Aorta (tissue), 5 donors: ENCODE results near the gene TMEM53. TPM values are rescaled to one million over a fixed set of nuclear protein-coding genes. Genes with fewer than 3 reads are reported as not detected.
A peak's percentile ranks its signal among the peaks of the same experiment; 100 is the strongest.

Source experiments
- ATAC-seq: fragments of 200-7000 bp; cut with Tn5 transposase; one replicate; pipeline ENCODE4 v1.9.1; 2022; ENCODE audit warnings: moderate library complexity; ENCODE audit not compliant: low FRiP score
- DNase-seq, 2 donors: peaks; one replicate each; pipeline ENCODE4 v3.0.0-alpha.2; 2020
- H3K27ac ChIP-seq, 2 donors: one replicate each; pipeline ENCODE4 v1.5.1; 2013; ENCODE audit warnings: low read length in 2 of 2, mild to moderate bottlenecking in 2 of 2, moderate library complexity in 2 of 2, control low read depth in 1 of 2, inconsistent platforms in 1 of 2, low read depth in 1 of 2
- H3K27me3 ChIP-seq, 2 donors: one replicate each; pipeline ENCODE4 v1.6.1; 2013; ENCODE audit warnings: control low read depth in 1 of 2, low read length in 1 of 2, mild to moderate bottlenecking in 1 of 2, moderate library complexity in 1 of 2; ENCODE audit not compliant: insufficient read depth in 2 of 2, control insufficient read depth in 1 of 2
- H3K36me3 ChIP-seq, 2 donors: one replicate each; pipeline ENCODE4 v1.6.1; 2013; ENCODE audit warnings: control low read depth in 1 of 2, low read length in 1 of 2, mild to moderate bottlenecking in 1 of 2; ENCODE audit not compliant: insufficient read depth in 2 of 2, control insufficient read depth in 1 of 2
- H3K4me1 ChIP-seq, 2 donors: one replicate each; pipeline ENCODE4 v1.6.1; 2013; ENCODE audit warnings: low read length in 2 of 2, control low read depth in 1 of 2, mild to moderate bottlenecking in 1 of 2, moderate library complexity in 1 of 2; ENCODE audit not compliant: insufficient read depth in 2 of 2, control insufficient read depth in 1 of 2
- H3K4me3 ChIP-seq, 2 donors: one replicate each; pipeline ENCODE4 v1.5.1; 2013; ENCODE audit warnings: low read length in 2 of 2, control low read depth in 1 of 2, mild to moderate bottlenecking in 1 of 2
- H3K9me3 ChIP-seq: one replicate; pipeline ENCODE4 v1.6.1; 2013; ENCODE audit warnings: mild to moderate bottlenecking, low read length; ENCODE audit not compliant: control insufficient read depth
- WGBS, 2 donors: extraction: QIAGEN DNeasy Blood & Tissue Kit; methylation state at CpG; one replicate each; pipeline ENCODE4 v1.1.7; 2013; 5-methylcytosine and 5-hydroxymethylcytosine counted together
- intact Hi-C, 2 donors: fragments of 100-400 bp; cut with DNase I; formaldehyde crosslinking; loops; one replicate each; pipeline versions ENCODE4 v1.14.2 to v1.15.0; 2022
- polyA plus RNA-seq, 2 donors: library from polyadenylated mRNA; stranded (reverse); fragments of 200-250 nt; gene quantifications; one replicate each; pipeline ENCODE4 v1.2.3, GENCODE V29; 2013
- total RNA-seq, 2 donors: library from RNA; stranded (reverse); fragmentation: NEBNext Ultra II Directional; extraction: Animal tissue kit (Norgen Biotek cat#: 25700); gene quantifications; one replicate each; pipeline ENCODE4 v1.2.1, GENCODE V29; 2021
- donor health status: healthy with polysubstance abuse.
- donor health status: Bipolar disorder and iron deficiency.
- donor health status: DM: no; HTN: no; CAD: no.
- donor health status: DM: no; HTN: no; CAD: no.
- donor health status: DM: yes; HTN: yes; CAD: no.

TMEM53 gene
- total and polyA plus RNA-seq, 4 donors, result 5.4 to 9.9 (median 7.5) TPM

GRCh38 chr1:44659566-44659965 is 14.7 kb downstream of the TMEM53 start:
- Histone ChIP-seq H3K27me3 (no peaks in the 10 kb centered on the region), H3K36me3 (no peaks in the 10 kb centered on the region), H3K9me3 (no peaks in the 10 kb centered on the region), H3K4me1 (no peaks in the 10 kb centered on the region), H3K27ac (no peak overlapping the region), H3K4me3 (no peak overlapping the region)
- ATAC-seq (no peak), DNase-seq (no peak)
- 95 to 96% methylated on average over 4 of the region's 4 CpGs for WGBS, 2 donors
- intact Hi-C loops, result loop anchor here (10.0 kb wide), 2 partner anchors 285 to 435 kb away; no protein-coding TSS in a partner anchor

- Histone ChIP-seq H3K36me3 (peaks cover 0 to 2% of the 10 kb centered on the region in 2 donors), H3K4me1 (no peaks in the 10 kb centered on the region), H3K27ac (no peak overlapping the region), H3K27me3 (no peaks in the 10 kb centered on the region), H3K4me3 (no peak overlapping the region), H3K9me3 (no peaks in the 10 kb centered on the region)
- ATAC-seq (no peak), DNase-seq (peak in 1 of 2 donors; percentile 11)
- WGBS, 2 donors, result 68 to 72% methylated on average over 5 of the region's 5 CpGs
- intact Hi-C loops, result loop anchor here (10.0 kb wide), 2 partner anchors 281 to 431 kb away; no protein-coding TSS in a partner anchor
These were observed 18.7 kb downstream of the TMEM53 start for GRCh38 chr1:44655609-44656008.

DNA sequence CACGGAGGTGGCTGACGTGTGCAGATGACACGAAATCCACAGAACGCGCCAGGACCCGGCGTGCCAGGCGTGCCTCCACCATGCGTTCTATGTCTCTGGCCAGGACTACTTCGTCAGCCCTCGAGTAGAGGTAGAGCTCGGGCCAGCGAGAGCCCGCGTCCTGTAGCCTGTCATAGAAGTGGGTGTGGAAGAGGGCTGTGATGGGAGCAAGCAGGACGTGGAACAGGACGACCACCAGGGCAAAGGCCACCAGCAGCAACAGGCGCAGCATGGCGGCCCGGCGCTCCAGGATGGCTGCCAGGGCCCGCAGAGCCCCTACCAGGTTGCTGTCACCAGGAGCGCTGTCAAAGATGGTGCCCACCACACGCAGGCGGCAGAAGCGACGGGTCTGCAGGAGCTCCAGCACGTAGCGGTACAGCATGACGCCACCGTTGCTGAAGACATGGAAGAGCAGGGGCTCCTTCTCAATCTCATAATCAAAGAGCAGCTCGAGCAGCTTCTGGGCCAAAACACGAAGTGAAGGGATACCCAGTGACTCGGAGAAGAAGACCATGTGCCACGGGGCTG is 19.6 kb downstream of the TMEM53 start:
- DNase-seq (no peak), ATAC-seq (no peak)
- Histone ChIP-seq H3K4me3 (no peak overlapping the region), H3K36me3 (peaks cover 0 to 4% of the 10 kb centered on the region in 2 donors), H3K9me3 (no peaks in the 10 kb centered on the region), H3K4me1 (no peaks in the 10 kb centered on the region), H3K27ac (no peak overlapping the region), H3K27me3 (no peaks in the 10 kb centered on the region)
- WGBS, 2 donors, result 93 to 94% methylated on average over 35 of the region's 35 CpGs
- intact Hi-C loops, result loop anchor here (10.0 kb wide), 2 partner anchors 280 to 430 kb away; no protein-coding TSS in a partner anchor

GRCh38 chr1:44653107-44653964 is 20.9 kb downstream of the TMEM53 start:
- intact Hi-C loops, result loop anchor here (1.0 to 10.0 kb wide), 3 partner anchors 44 to 429 kb away; no protein-coding TSS in a partner anchor
- Histone ChIP-seq H3K9me3 (no peaks in the 10 kb centered on the region), H3K27ac (no peak overlapping the region), H3K27me3 (no peaks in the 10 kb centered on the region), H3K4me3 (no peak overlapping the region), H3K4me1 (no peaks in the 10 kb centered on the region), H3K36me3 (peaks cover 0 to 5% of the 10 kb centered on the region in 2 donors)
- WGBS, 2 donors, result 57 to 60% methylated on average over 11 of the region's 11 CpGs
- no peak for ATAC-seq
- DNase-seq, result peak in 1 of 2 donors; percentile 61

DNA sequence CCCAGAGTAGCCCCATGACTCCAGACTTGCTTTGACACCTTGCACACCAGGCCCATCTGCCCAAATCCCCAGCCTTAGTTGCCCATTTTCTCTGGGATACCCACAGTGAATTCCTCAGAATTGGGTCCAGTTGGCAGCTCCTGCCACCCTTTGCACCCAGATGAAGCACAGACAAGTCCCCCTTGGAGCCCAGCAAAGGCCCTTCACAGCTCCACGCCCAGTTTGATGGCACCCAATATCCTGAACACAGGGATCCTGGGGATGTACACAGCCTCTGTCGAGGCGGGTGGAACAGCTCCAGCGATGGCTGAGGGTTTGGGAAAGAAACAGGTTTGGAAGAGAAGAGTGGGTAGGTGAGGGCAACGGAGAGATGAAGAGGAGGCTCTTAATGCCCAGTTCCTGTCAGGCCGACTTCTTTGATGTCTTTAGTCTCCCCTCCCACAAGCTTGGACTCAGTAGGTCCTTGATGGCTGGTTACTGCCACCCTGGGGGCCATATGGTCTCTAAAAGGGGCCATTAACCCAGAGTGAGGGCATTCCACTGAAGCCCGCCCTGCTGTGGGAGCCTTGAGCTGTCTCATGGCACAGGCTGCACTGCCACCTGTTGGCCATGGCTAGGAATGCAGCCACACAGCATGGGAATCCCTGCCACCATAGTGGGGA is 21.7 kb downstream of the TMEM53 start:
- peaks cover 0 to 5% of the 10 kb centered on the region in 2 donors for H3K36me3 ChIP-seq
- DNase-seq, result peak; percentile 80 to 93
- H3K27ac ChIP-seq, result no peak overlapping the region
- no peaks in the 10 kb centered on the region for H3K4me1 ChIP-seq
- no peaks in the 10 kb centered on the region for H3K9me3 ChIP-seq
- ATAC-seq, result peak; percentile 92
- H3K4me3 ChIP-seq, result no peak overlapping the region
- intact Hi-C loops, result loop anchor here (1.0 to 10.0 kb wide), 3 partner anchors 43 to 428 kb away; no protein-coding TSS in a partner anchor
- 40 to 45% methylated on average over 7 of the region's 7 CpGs for WGBS, 2 donors
- H3K27me3 ChIP-seq, result no peaks in the 10 kb centered on the region

DNA sequence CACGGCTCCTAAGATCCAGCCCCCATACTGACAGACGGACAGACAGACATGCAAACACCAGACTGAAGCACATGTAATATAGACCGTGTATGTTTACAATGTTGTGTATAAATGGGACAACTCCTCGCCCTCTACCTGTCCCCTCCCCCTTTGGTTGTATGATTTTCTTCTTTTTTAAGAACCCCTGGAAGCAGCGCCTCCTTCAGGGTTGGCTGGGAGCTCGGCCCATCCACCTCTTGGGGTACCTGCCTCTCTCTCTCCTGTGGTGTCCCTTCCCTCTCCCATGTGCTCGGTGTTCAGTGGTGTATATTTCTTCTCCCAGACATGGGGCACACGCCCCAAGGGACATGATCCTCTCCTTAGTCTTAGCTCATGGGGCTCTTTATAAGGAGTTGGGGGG is 23.2 kb downstream of the TMEM53 start:
- Histone ChIP-seq H3K9me3 (no peaks in the 10 kb centered on the region), H3K4me3 (no peak overlapping the region), H3K36me3 (peaks cover 0 to 5% of the 10 kb centered on the region in 2 donors), H3K4me1 (no peaks in the 10 kb centered on the region), H3K27ac (no peak overlapping the region), H3K27me3 (no peaks in the 10 kb centered on the region)
- DNase-seq (no peak), ATAC-seq (no peak)
- intact Hi-C loops, result loop anchor here (10.0 kb wide), 2 partner anchors 276 to 426 kb away; no protein-coding TSS in a partner anchor
- WGBS, 2 donors, result 78 to 91% methylated on average over 8 of the region's 8 CpGs

DNA sequence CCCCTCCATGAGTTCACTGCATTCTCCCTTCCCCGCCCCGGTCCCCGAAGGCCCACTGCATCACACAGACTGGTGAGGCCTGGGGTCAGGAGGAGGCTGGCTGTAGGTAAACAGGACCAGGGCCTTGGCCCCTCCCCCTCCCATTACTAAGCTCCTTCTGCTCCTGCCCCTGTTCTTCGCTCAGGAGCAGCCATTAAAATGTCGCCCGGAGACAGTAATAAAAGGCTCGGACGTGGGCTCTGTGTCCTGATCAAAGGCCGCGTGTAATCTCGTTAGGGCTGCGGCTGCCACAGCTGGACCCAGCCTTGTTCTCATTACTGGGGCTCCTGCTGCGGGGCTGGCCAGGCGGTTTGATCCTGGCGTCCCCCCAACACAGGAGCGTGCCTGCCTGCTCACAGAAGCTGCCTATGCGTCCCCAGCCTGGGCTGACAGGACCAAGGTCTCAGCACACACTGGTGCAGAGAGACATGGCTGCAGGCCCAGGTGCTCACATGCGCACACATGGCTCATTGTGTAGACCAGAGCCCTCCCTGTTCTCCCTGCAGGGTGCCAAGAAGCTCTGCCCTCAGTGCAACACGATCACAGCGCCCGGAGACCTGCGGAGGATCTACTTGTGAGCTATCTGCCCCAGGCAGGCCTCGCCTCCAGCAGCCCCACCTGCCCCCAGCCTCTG is 24.0 kb downstream of the TMEM53 start:
- no peaks in the 10 kb centered on the region for H3K4me1 ChIP-seq
- no peak overlapping the region for H3K27ac ChIP-seq
- H3K36me3 ChIP-seq, result peaks cover 0 to 5% of the 10 kb centered on the region in 2 donors
- H3K4me3 ChIP-seq, result no peak overlapping the region
- intact Hi-C loops, result loop anchor here (10.0 kb wide), 2 partner anchors 275 to 425 kb away; no protein-coding TSS in a partner anchor
- 85 to 89% methylated on average over 23 of the region's 23 CpGs for WGBS, 2 donors
- ATAC-seq, result no peak
- no peaks in the 10 kb centered on the region for H3K9me3 ChIP-seq
- DNase-seq, result peak in 1 of 2 donors; percentile 72
- H3K27me3 ChIP-seq, result no peaks in the 10 kb centered on the region

DNA sequence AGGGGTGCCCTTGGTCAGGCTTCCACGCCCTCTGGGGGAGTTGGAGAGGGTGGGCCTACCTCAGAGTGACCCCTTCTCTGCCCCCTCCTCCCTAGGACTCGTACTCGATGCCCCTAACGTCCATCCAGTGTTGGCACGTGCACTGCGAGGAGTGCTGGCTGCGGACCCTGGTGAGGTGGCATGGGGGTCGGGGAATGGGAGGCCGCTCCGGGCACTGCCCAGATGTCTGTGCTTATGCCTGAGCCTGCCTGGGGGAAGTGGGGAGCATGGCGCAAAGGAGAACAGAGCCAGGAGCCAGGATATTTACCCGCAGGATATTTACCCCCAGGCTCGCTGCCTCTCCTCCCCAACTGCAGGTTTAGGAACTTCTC is 24.5 kb downstream of the TMEM53 start:
- Histone ChIP-seq H3K9me3 (no peaks in the 10 kb centered on the region), H3K27ac (no peak overlapping the region), H3K27me3 (no peaks in the 10 kb centered on the region), H3K4me3 (no peak overlapping the region), H3K4me1 (no peaks in the 10 kb centered on the region), H3K36me3 (peaks cover 0 to 5% of the 10 kb centered on the region in 2 donors)
- 91 to 93% methylated on average over 13 of the region's 13 CpGs for WGBS, 2 donors
- intact Hi-C loops, result loop anchor here (10.0 kb wide), 2 partner anchors 275 to 425 kb away; no protein-coding TSS in a partner anchor
- no peak for ATAC-seq
- peak in 1 of 2 donors; percentile 67 for DNase-seq
